GM23248 (cell line): ENCODE results near the gene THTPA. TPM values are rescaled to one million over a fixed set of nuclear protein-coding genes. Genes with fewer than 3 reads are reported as not detected.
A peak's percentile ranks its signal among the peaks of the same experiment; 100 is the strongest.

ENCODE experiments used
- DNase-seq: peaks from one replicate; pipeline ENCODE4 v3.0.0-alpha.2; 2015
- H2AFZ ChIP-seq: fragments of 200-600 bp; sonication (generic); 2 replicates; pipeline ENCODE4 v1.6.1; 2016; ENCODE audit warnings: antibody characterized with exemption
- H3F3A ChIP-seq: fragments of 200-600 bp; sonication (generic); 2 replicates; pipeline ENCODE4 v1.6.1; 2016; ENCODE audit warnings: mild to moderate bottlenecking, antibody characterized with exemption, mixed run types; ENCODE audit not compliant: insufficient read depth
- H3K27ac ChIP-seq: fragments of 200-600 bp; sonication (generic); 2 replicates; pipeline ENCODE4 v1.5.1; 2016; ENCODE audit warnings: mild to moderate bottlenecking
- H3K27me3 ChIP-seq: fragments of 200-600 bp; sonication (generic); replicated peaks from 2 replicates; pipeline ENCODE4 v1.6.1; 2016; ENCODE audit warnings: mild to moderate bottlenecking; ENCODE audit not compliant: insufficient read depth
- H3K36me3 ChIP-seq: fragments of 200-600 bp; sonication (generic); 2 replicates; pipeline ENCODE4 v1.6.1; 2016; ENCODE audit warnings: low read depth, mild to moderate bottlenecking
- H3K4me1 ChIP-seq: fragments of 200-600 bp; sonication (generic); 2 replicates; pipeline ENCODE4 v1.6.1; 2016; ENCODE audit warnings: mild to moderate bottlenecking; ENCODE audit not compliant: insufficient read depth
- H3K4me2 ChIP-seq: fragments of 200-600 bp; sonication (generic); one replicate; pipeline ENCODE4 v1.6.1; 2016; ENCODE audit warnings: mild to moderate bottlenecking; ENCODE audit not compliant: unreplicated experiment
- H3K4me3 ChIP-seq: fragments of 200-600 bp; sonication (generic); 2 replicates; pipeline ENCODE4 v1.5.1; 2016; ENCODE audit warnings: mild to moderate bottlenecking
- H3K79me2 ChIP-seq: fragments of 200-600 bp; sonication (generic); 2 replicates; pipeline ENCODE4 v1.6.1; 2016; ENCODE audit warnings: mild to moderate bottlenecking; ENCODE audit not compliant: insufficient read depth
- H3K9ac ChIP-seq: fragments of 200-600 bp; sonication (generic); 2 replicates; pipeline ENCODE4 v1.6.1; 2016; ENCODE audit warnings: mild to moderate bottlenecking
- H3K9me2 ChIP-seq: fragments of 200-600 bp; sonication (generic); 2 replicates; pipeline ENCODE4 v1.6.1; 2016; ENCODE audit warnings: mixed run types, mild to moderate bottlenecking, moderate library complexity; ENCODE audit not compliant: insufficient read depth
- H3K9me3 ChIP-seq: fragments of 200-600 bp; sonication (generic); one replicate; pipeline ENCODE4 v1.6.1; 2017; ENCODE audit warnings: low read depth
- H4K20me1 ChIP-seq: fragments of 200-600 bp; sonication (generic); 2 replicates; pipeline ENCODE4 v1.6.0; 2016; ENCODE audit not compliant: insufficient read depth
- EZH2 ChIP-seq: fragments of 200-600 bp; sonication (generic); IDR thresholded peaks from 2 replicates; pipeline ENCODE4 v1.6.1; 2018; ENCODE audit warnings: antibody characterized with exemption, mild to moderate bottlenecking; ENCODE audit not compliant: insufficient read depth, poor library complexity, severe bottlenecking
- EZH2phosphoT487 ChIP-seq: fragments of 200-600 bp; sonication (generic); IDR thresholded peaks from 2 replicates; pipeline ENCODE4 v1.6.1; 2018; ENCODE audit warnings: antibody characterized with exemption, moderate library complexity, mild to moderate bottlenecking, low read depth; ENCODE audit not compliant: insufficient read depth
- WGBS, 2 experiments: methylation state at CpG; one replicate each; pipeline ENCODE4 v1.1.6; 2015 to 2017; ENCODE audit warnings: low lambda C conversion rate in 2 of 2, low coverage in 1 of 2; ENCODE audit errors: missing lambda C conversion rate in 2 of 2; 5-methylcytosine and 5-hydroxymethylcytosine counted together
- in situ Hi-C: fragments of 300-500 bp; cut with MboI; formaldehyde crosslinking; loops from 2 replicates; pipeline ENCODE4 v1.15.0; 2020
- polyA plus RNA-seq: library from polyadenylated mRNA; unstranded; fragments of >200 nt; fragmentation: Nextera tagmentation; extraction: Ambion mirVana; gene quantifications from 2 replicates; pipeline ENCODE4 v1.2.1, GENCODE V29; 2016
- total RNA-seq: library from RNA; depleted of rRNA; stranded (reverse); fragments of >200 nt; shearing (Covaris generic); gene quantifications from 2 replicates; pipeline ENCODE4 v1.2.3, GENCODE V29; 2014

THTPA gene
- total and polyA plus RNA-seq, 2 experiments from 2014 or later = 10.0 to 21.0 TPM

DNA sequence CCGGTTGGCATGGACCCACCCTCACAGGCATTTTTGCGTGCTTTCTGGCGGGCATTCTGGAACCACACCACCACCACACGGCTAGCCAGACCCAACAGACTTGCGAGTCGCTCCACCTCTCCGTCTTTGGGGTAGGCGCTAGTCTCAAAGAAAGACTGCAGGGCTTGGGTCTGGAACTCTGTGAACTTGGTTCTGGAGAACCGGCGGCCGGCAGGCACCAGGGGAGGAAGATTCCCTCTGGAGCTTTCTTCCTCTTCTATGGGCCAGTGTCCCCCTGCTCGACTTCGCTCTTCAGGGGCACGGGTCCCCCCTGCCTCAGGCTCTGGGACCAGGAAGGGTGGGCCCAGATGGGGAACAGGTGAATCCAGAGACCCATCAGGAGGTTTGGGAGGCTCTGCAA lies 31.1 kb upstream of the THTPA start:
- no peak overlapping the region for H3K9ac ChIP-seq
- H4K20me1 ChIP-seq = no peaks in the 10 kb centered on the region
- no peaks in the 10 kb centered on the region for H3K79me2 ChIP-seq
- 83 to 86% methylated on average over 14 of the region's 14 CpGs for WGBS, 2 experiments
- H2AFZ ChIP-seq = no peak overlapping the region
- H3K4me2 ChIP-seq = no peak overlapping the region
- H3K27me3 ChIP-seq = no peaks in the 10 kb centered on the region
- no peak overlapping the region for H3K4me3 ChIP-seq
- in situ Hi-C loops = no loop called here
- DNase-seq = no peak
- no peak for TF ChIP-seq EZH2
- no peak for TF ChIP-seq EZH2phosphoT487
- no peaks in the 10 kb centered on the region for H3F3A ChIP-seq
- H3K27ac ChIP-seq = no peak overlapping the region
- H3K9me3 ChIP-seq = no peaks in the 10 kb centered on the region
- H3K4me1 ChIP-seq = no peaks in the 10 kb centered on the region
- H3K36me3 ChIP-seq = no peaks in the 10 kb centered on the region
- no peaks in the 10 kb centered on the region for H3K9me2 ChIP-seq

DNA sequence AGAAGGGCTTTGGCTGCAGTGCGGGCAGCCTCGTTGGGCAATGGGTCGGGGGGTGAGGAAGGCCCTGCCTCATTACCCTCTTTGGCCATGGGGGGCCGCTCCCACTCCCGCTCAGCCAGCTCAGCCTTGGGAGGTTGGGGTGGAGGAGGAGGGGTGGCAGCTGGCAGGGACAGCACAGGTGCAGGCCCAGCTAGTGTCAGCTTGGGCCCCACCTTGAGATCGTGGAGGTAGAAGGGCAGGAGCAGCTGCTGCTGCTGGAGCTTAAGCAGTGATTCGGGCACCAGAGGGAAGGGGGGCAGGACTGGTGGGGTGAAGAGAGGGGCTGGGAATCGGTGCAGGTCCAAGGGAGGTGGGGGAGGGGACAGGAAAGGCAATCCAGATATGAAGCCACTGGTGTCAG lies 30.5 kb upstream of the THTPA start:
- Histone ChIP-seq H3K79me2 (no peaks in the 10 kb centered on the region), H3K27me3 (no peaks in the 10 kb centered on the region), H2AFZ (no peak overlapping the region), H3K9me3 (no peaks in the 10 kb centered on the region), H3K9ac (no peak overlapping the region), H3K4me3 (no peak overlapping the region), H3K27ac (no peak overlapping the region), H4K20me1 (no peaks in the 10 kb centered on the region), H3K9me2 (no peaks in the 10 kb centered on the region), H3F3A (no peaks in the 10 kb centered on the region), H3K36me3 (no peaks in the 10 kb centered on the region), H3K4me1 (no peaks in the 10 kb centered on the region), H3K4me2 (no peak overlapping the region)
- in situ Hi-C loops = no loop called here
- DNase-seq = no peak
- no peak for TF ChIP-seq EZH2phosphoT487
- TF ChIP-seq EZH2 = no peak
- WGBS, 2 experiments = 79 to 81% methylated on average over 7 to 8 of the region's 8 CpGs

DNA sequence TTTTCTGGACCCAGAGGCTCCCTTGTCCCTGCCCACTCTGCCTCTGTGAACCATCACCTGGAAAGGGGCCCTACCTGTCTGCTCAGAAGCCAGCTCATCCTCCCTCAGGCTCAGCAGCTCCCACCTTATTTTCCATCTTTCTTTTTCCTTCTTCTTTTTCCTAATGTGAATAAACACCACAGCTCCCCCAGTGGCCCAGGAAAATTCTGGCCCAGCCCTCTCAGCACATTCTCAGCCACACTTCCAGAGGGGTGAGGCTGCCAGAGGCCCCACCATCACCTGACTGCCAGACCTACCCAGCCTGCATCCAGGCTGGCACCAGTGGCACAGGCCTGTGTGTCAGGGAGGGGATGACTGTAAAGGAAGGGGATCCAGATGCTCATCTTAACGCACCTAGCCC lies 27.5 kb upstream of the THTPA start:
- DNase-seq = peak; percentile 28
- H3K36me3 ChIP-seq = no peaks in the 10 kb centered on the region
- no peaks in the 10 kb centered on the region for H3K79me2 ChIP-seq
- H3K9ac ChIP-seq = no peak overlapping the region
- H3K27me3 ChIP-seq = no peaks in the 10 kb centered on the region
- no peaks in the 10 kb centered on the region for H3F3A ChIP-seq
- no peak overlapping the region for H3K4me2 ChIP-seq
- H3K27ac ChIP-seq = no peak overlapping the region
- H3K9me3 ChIP-seq = no peaks in the 10 kb centered on the region
- in situ Hi-C loops = no loop called here
- no peak overlapping the region for H3K4me3 ChIP-seq
- WGBS, 2 experiments = 95 to 96% methylated on average over 1 of the region's 1 CpG
- H4K20me1 ChIP-seq = no peaks in the 10 kb centered on the region
- no peak overlapping the region for H2AFZ ChIP-seq
- H3K4me1 ChIP-seq = no peaks in the 10 kb centered on the region
- TF ChIP-seq EZH2 (no peak), EZH2phosphoT487 (no peak)
- H3K9me2 ChIP-seq = no peaks in the 10 kb centered on the region

DNA sequence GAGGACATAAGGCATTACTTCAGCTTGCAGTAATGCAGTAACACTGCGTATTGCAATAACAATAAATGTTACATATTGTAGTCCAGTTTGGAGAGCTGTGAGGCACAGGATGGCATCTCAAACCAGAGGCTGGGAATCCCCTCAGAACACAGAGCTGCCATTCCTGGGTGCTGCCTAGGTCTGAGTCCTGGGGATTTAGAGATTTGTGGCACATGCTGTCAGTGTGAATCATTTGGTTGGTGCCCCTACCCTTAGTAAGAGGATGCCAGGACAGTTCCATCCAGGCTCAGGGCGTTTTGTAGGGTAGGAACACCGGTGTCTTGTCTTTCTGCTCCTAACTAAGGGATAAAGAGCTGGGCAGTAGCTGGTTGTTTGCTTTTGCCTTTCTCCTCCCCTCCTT lies 27.1 kb upstream of the THTPA start:
- Histone ChIP-seq H3K4me1 (no peaks in the 10 kb centered on the region), H3K4me2 (no peak overlapping the region), H4K20me1 (no peaks in the 10 kb centered on the region), H3K4me3 (no peak overlapping the region), H3K79me2 (no peaks in the 10 kb centered on the region), H3F3A (no peaks in the 10 kb centered on the region), H3K27me3 (no peaks in the 10 kb centered on the region), H3K9me2 (no peaks in the 10 kb centered on the region), H3K9me3 (no peaks in the 10 kb centered on the region), H2AFZ (no peak overlapping the region), H3K36me3 (no peaks in the 10 kb centered on the region), H3K9ac (no peak overlapping the region), H3K27ac (no peak overlapping the region)
- WGBS, 2 experiments = 83 to 85% methylated on average over 3 of the region's 3 CpGs
- DNase-seq = no peak
- in situ Hi-C loops = no loop called here
- no peak for TF ChIP-seq EZH2
- no peak for TF ChIP-seq EZH2phosphoT487
